Endothelial cell of umbilical vein (primary cell): ENCODE measurements around the gene KCNAB2.

Experiments used
- CTCF ChIP-seq, 2 donors: IDR thresholded peaks; 1 replicate in 1 of 2; 2 replicates in 1 of 2; pipeline ENCODE4 v1.5.1; 2011; ENCODE audit warnings: low read length in 2 of 2, mild to moderate bottlenecking in 2 of 2, moderate library complexity in 2 of 2, control low read depth in 1 of 2, inconsistent platforms in 1 of 2, low read depth in 1 of 2; ENCODE audit not compliant: insufficient read depth in 1 of 2; ENCODE audit errors: extremely low read depth in 1 of 2
- MYC ChIP-seq: IDR thresholded peaks from one replicate; pipeline ENCODE4 v1.6.1; 2011; ENCODE audit warnings: mild to moderate bottlenecking, low read depth, low read length
- POLR2A ChIP-seq: IDR thresholded peaks from 2 replicates; pipeline ENCODE4 v1.6.1; 2012; ENCODE audit warnings: low read depth, mild to moderate bottlenecking, control low read depth, low read length
- POLR2AphosphoS5 ChIP-seq: IDR thresholded peaks from 2 replicates; pipeline ENCODE4 v1.6.1; 2012; ENCODE audit warnings: low read depth, mild to moderate bottlenecking, control low read depth, low read length, moderate library complexity; ENCODE audit not compliant: insufficient read depth
- TF ChIP-seq, protein P1 (sequence below): IDR thresholded peaks from 2 replicates; pipeline ENCODE4 v1.6.1; 2011; ENCODE audit not compliant: insufficient read depth, insufficient read length

DNA sequence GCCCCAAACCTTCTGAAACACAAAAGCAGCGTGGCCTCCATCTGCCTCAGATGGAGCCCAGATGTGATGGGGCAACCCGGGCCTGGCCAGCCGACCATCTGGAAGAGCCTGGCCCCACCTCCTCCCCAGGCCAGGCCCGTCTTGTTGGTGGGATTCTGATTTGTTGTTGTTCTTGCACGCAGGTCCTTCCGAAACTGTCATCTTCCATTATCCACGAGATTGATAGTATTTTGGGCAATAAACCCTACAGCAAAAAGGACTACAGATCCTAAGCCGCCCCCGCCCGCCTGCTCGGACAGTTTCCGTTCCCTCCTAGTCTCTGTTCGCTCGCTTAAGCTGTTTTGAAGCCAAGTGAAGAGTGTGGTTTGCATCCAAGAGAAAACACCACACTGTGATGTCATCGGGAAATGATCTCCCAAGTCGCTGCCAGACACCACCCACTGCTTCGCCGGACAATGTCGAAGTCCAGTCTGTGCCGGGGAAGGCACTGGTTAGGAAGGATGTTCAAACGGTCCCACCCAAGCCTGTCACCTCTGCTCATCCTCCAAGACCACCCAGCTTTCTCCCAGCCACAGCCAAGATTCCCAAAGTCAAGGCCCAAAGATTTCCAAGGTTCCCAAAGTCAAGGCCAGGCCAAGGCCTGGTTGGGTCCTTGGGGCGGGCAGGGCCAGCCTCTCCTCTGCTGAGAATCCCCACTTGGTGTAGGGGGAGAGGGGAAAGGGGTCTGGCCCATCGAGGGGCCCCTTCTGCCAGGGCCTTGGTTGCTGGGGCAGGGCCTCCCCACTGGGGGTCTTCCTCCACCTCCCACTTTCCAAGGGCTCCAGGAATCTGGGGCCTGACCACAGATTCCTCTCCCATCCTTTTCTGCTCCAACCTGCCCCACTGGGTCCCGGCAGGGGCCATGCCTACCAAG, 52.9 kb downstream of the KCNAB2 start:
- no peak for TF ChIP-seq POLR2AphosphoS5
- TF ChIP-seq, protein P1, sequence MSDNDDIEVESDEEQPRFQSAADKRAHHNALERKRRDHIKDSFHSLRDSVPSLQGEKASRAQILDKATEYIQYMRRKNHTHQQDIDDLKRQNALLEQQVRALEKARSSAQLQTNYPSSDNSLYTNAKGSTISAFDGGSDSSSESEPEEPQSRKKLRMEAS, result no peak
- TF ChIP-seq MYC, result no peak
- no peak for TF ChIP-seq CTCF (IDR thresholded peaks at IDR 0.05; ENCODE audit: extremely low read depth in 1 of 2, insufficient read depth in 1 of 2, low read depth in 1 of 2, low read length in 2 of 2)
- TF ChIP-seq POLR2A, result no peak
